ENCODE data around the gene CAPN2.
"Not testable (repeated sequence)": the region's sequence is repeated elsewhere in the genome, so short reads cannot be mapped to it uniquely, and the experiment has no call there.

Gene CAPN2

GRCh38 chr1:223717695-223718363 lies 5.5 kb downstream of the CAPN2 start:
- DNase-seq, result no peak

DNA sequence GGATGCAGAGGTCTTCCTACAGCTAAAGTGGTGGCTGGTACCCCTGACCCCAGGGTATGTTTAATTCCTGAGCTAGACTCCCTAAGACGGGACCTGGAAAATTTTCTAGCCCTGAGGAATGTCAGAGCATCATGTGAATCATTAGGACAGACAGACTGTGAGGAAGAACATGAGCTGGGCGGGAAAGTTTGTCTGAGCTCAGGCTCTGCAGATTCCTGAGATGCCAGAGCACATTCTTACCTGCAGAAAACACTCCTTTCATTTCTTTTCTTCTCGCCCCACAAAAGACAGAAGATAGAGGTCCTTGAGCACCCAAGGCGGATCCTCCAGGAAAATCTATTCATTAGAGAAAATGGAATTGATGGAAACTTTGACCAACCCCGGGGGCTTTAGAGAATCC lies 6.5 kb downstream of the CAPN2 start:
- no peak for DNase-seq

DNA sequence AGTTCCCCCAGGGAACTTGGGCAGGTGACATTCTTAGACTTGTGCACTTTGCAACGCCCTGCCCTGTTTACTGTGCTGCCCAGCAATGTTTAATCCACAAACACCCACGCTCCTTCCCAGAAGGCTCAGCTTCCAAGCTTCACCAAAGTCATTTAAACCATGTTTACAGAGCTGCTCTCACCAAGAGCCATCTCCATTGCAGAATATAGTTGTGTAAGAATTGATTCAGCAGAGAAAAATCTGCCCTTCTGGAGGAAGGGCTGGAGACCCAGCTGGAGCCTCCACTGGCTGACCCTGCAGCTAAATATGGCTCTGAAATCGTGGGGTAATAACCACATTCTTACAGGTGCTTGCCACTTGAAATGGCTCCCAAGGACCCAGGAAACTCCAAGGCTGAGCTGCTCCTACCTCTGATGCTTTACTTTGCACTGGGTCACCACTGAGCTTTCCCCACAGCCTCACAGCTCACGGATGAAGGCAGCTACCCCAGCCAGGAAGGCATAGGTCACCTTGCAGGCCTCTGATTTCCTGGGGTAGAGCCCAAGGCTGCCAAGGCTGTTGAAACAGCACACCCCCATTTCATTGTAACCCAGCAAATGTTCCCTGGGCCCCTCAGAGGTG lies 8.7 kb downstream of the CAPN2 start:
- DNase-seq, result no peak

GRCh38 chr1:223721658-223722607 lies 9.6 kb downstream of the CAPN2 start:
- no peak for DNase-seq

- no peak for DNase-seq
Observed at GRCh38 chr1:223723351-223723904, 11.1 kb downstream of the CAPN2 start.

- no peak for DNase-seq
Observed at GRCh38 chr1:223724376-223724775, 12.0 kb downstream of the CAPN2 start.

GRCh38 chr1:223725578-223725977 lies 13.2 kb downstream of the CAPN2 start:
- DNase-seq, result no peak

- DNase-seq, result no peak
Observed at GRCh38 chr1:223726380-223727001, 14.2 kb downstream of the CAPN2 start.

- DNase-seq, result no peak
Observed at GRCh38 chr1:223727541-223727940, 15.2 kb downstream of the CAPN2 start.

GRCh38 chr1:223729906-223730305 lies 17.6 kb downstream of the CAPN2 start:
- DNase-seq, result no peak

DNA sequence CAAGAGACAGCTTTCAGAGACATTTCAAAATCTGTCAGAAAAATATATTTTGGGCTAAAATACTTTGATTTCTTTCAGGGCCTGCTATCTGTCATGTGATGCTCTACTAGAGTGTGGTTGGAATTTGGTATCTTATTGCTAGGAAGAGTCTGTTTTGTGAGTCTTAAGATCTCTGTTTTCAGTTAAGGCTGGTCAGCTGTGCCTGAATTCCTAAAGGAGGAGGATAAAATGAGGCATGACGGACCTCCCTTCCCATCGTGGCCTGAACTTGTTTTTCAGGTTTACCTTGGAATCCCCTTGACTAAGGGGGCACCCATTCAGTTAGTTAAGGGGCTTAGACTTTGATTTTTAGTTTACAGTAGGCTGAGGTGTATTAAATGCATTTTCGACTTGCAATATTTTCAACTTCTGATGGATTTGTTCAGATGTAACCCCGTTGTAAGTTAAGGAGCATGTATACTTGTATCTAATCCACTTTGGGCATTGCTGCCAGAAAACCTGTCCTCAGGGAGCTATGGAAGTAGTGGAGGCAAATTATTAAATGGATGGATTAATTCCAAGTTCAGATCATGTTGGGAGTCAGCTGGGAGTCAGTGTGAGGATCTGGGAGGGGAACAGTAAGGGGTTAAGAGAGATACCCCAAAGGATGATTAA lies 18.3 kb downstream of the CAPN2 start:
- DNase-seq, result no peak

- DNase-seq, result no peak
Observed at GRCh38 chr1:223731133-223731770, 18.9 kb downstream of the CAPN2 start.

- no peak for DNase-seq
Observed at GRCh38 chr1:223732993-223733798, 20.9 kb downstream of the CAPN2 start.

- no peak for DNase-seq
Observed at GRCh38 chr1:223733898-223734852, 21.8 kb downstream of the CAPN2 start.

- not testable (repeated sequence) for DNase-seq
Observed at GRCh38 chr1:223736638-223737037, 24.3 kb downstream of the CAPN2 start.

DNA sequence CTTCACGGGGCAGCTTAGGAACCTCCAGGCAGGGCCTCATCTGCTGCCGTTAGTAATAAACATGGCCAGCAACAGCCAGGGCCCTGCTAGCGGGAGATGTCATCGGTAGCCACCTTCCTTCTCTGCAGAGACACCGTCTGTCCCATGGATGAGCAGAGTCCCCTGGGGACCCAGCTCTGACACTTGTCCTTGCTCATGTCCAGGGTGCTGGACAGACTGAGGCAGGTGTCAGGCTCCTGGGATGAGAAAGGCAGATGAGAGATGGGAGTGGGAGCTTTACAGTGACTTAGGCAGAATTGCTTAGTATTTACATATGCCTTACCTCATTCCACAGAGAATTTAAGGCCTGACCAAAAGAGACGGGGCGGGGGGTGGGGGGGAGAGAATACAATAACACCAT lies 25.0 kb downstream of the CAPN2 start:
- DNase-seq, result no peak

- DNase-seq, result no peak
Observed at GRCh38 chr1:223738465-223739365, 26.4 kb downstream of the CAPN2 start.

DNA sequence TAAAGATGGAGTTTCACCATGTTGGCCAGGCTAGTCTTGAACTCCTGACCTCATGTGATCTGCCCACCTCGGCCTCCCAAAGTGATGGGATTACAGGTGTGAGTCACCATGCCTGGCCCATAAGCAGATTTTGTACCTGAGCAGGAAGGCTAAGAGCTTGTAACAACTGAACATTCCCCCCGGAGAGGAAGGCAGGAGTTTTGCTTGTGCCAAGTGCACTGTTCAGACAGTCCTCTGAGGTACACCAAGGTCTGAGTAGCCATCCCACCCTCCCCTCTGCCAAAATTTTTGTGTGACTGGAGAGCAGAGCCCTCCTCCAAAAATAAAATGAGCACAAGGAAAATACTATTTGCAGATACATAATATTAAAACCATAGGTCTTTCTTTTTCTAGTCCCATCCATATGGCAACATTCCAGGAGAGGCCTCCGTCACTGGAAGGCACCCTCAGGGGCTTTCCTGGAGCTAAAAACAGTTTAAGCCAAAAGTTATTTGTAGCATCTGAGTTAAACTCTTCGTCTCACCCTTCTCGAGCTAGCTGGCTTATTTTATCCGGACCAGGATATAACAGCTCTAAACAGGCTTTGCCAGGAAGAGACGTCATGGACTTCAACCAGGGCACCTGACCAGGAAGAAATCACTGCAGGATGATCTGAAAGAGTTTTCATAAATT lies 27.2 kb downstream of the CAPN2 start:
- DNase-seq, result no peak

All from NCI-H446 treated with DMSO at 0.1 percent for 48 hours (cell line).